Activated CD8-positive, alpha-beta memory T cell treated with anti-CD3 and anti-CD28 coated beads for 1 hour (primary cell): ENCODE data around the gene GMDS.

ENCODE experiments used
- DNase-seq, 2 donors: peaks; one replicate each; pipeline ENCODE4 v3.0.0-alpha.2; 2020; ENCODE audit warnings: low read depth in 1 of 2; ENCODE audit errors: extremely low read depth in 1 of 2

The GMDS gene

GRCh38 chr6:1817033-1817761 lies 428.2 kb downstream of the GMDS start:
- DNase-seq, result no peak

DNA sequence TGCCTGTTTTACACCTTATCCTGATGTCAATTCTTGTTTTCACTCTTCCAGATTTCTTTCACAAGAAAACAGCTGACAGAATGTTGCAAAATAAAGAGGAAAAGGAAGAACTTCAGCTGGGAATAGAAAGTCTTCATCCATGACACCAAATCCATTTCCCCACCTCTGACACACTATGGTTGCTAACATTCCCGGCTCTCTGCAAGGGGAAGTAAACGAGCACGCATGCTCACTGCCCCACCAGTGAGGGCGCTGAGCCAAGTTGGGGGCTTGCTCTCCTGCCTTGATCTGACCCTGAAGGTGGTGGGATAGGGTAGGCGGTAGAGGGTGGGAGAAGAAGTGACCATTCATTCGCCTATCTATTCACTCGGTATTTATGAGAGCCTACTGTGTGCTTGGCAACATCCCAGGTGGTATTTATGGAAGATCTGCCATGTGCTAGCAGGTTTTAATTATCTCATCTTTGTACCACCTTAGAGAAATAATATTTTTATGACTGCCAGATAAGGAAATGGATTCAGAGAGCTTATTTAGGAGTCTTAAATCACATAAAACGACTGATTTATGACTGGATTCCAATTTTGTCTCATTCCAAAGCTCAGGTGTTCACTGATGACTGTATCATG lies 429.5 kb downstream of the GMDS start:
- DNase-seq, result no peak

GRCh38 chr6:1814279-1814678 lies 431.1 kb downstream of the GMDS start:
- DNase-seq, result no peak

DNA sequence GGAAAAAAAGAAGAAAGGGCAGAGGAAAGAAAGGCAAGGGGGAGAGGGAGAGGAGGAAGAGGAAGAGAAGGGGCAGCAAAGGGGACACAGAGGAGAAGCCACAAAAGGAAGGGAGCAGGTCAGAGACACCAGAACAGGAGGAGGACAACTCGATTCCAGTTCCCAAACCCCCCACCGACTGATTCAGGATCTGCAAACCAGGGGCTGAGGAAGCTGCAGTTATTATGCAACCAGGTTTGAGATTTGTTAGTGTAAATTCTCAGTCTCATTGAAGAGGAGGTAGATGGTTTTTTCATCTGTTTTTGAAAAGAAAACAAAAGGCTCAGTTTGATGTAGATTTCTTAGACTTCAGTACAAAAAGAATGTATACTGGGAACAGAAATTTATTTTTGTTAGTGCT lies 432.9 kb downstream of the GMDS start:
- no peak for DNase-seq

DNA sequence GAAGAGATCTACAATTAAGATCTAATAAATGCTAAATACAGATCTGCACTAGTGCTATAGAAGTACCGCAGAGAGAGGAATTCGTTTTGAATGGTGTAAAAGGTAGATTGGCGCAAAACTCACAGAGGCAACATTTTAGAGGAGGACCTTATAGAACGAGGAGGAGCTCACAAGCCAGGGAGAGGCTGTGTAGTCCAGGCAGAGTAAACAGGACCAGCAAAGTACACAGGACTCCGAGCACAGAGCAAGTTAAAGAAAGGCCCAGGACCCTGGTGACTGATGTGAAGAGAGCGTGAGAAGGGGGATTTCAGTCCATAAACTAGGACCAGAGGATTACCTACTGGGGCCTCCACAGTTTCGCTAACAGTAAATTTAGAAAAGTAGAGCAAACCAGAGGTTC lies 433.4 kb downstream of the GMDS start:
- no peak for DNase-seq

DNA sequence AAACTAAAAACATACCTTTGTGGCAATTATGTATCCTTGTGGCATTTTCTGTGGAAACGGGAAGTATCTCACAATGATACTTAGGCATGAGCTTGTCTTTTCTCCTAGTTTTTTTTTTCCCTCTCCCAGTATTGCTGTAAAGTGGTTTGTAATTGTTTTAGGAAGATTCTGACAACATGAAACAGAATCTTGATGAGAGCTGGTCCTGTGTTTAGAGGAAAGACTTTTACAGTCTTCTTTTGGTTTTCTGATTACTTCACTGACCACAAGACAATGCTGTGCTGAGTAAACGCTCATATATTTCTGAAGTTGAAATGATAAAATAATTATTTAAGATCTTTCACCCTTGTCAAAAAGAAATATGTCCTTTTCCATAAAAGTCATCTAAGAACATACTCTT lies 434.5 kb downstream of the GMDS start:
- no peak for DNase-seq

DNA sequence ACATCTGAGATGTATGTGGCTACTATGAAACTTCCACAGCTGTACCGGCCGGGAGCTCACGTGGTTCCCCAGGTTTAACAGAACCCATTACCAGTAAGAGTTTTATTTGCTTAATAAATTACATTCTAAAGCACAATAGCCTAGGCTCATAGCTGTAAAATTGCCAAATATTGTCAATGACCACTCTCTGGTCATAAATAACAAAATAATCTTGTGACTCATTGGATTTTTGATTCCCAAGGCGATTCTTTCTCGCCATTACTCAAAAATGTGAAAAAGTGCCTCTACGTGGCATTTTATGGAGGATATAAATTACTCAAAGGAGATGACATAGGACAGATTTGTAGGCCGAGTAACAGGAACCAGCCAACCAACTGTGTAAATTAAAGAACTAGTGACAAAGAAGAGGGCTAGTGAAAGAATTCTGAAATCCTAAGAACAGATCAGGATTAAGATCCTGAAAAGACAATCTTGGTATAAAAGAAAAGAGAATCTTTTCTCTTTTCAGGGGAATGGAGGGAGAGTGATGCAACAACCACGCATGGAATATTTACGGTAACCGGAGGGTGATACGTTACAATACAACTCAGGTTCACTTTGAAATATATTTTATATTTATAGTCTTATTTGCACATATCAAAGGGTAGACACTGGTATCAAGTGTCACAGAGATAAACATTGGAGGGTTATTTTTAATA lies 436.0 kb downstream of the GMDS start:
- DNase-seq, result no peak

- DNase-seq, result no peak
Measured at GRCh38 chr6:1806935-1807334, 438.5 kb downstream of the GMDS start.

DNA sequence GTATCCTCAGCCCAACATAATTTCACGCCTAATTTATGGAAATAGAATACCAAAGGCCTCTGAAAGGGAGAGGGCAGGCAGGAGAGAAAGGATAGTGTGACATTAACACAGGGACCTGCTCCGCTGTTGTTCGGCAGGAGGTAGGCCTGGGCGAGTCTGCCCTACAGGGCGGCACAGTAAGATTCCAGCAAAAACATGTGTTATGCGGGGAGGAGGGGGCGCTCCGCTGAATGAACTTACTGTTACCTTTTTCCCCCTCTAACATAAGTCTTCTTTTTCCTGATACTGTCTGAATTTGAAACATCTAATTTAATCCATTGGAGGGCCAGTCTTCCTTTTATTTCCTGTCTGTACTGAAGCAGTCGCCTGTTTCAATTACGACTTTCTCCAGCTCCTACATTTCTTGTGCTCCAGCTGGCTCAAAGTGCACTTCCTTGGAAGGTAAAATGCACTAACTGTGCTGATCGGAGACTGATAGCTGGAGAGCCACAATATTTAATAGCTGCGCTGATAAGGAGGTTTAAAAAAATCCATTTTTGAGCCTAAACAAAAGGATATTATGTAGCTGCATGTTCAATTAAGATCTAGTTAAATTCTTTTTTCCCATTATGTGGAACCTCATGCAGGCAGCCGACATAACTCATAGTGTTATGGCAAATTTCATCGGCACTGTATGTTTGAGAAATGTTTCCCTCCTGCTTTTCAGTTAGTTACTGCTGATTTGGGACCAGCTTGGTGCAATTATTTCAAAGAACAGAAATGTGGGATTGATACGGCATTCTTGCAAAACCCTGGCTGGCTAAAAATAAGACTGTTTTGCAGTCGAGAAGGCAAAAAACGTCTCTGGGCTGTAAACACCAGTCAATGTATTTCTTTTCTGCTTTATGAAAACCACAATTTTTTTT lies 442.7 kb downstream of the GMDS start:
- DNase-seq, result no peak

DNA sequence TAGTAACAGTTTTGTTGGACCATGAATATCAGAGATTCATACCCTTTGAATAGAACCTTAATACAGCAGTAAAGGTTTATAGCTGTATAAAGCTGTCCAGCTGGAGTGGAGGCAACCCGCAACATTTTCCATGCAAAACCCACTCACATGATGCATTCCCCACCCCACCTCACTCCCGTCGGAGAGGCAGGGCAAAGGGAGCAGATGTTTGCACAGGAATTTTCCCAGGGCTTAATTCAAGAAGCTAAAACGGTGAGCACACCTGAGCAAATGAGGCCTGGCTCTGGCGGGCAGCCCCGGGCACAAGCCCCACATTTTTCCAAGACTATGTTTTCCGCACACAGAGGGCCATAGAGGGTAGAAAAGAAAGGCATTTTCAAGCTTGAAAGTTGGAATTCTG lies 444.0 kb downstream of the GMDS start:
- DNase-seq, result no peak

DNA sequence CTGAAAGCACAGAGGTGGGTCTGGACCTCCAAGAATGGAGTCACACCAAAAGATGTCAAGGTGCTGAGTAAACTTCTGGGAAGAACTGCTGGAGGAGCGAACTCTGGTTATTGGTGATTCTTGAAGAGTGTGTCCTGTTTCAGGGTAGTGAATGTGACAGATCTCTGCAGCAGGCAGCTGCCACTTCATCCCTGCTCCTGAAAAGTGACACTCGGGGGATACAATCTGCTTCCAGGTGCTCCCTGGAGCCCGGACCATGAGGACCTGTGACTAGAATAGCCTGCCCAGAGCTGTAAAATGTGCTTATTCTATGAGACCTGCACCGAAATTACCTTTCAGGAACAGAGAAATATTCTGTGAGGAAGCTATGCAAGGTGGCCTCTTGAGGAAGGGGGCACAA lies 444.6 kb downstream of the GMDS start:
- DNase-seq, result no peak

GRCh38 chr6:1798965-1799325 lies 446.5 kb downstream of the GMDS start:
- DNase-seq, result no peak

GRCh38 chr6:1798303-1798964 lies 447.0 kb downstream of the GMDS start:
- DNase-seq, result no peak

- DNase-seq, result no peak
Measured at GRCh38 chr6:1797801-1798200, 447.6 kb downstream of the GMDS start.

GRCh38 chr6:1796706-1797529 lies 448.5 kb downstream of the GMDS start:
- DNase-seq, result no peak

DNA sequence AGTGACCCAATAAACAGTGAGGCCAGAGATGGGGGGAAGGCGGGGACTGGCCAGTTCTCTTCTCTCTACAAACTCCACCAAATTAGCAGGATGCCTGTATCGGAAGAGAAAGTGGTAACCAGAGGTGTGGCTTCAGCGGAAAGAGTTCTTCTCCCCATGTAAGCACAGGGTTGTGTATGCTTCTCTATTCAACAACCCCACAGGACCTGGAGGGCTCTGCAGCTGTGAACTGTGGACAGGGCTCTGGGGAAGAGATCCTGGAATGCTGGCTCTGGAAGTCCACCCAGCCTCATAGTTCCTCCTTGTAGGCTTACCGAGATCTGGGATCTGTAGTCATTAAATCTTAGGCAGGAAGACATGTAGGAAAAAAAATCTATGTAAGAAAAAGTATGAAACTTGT lies 449.5 kb downstream of the GMDS start:
- no peak for DNase-seq

DNA sequence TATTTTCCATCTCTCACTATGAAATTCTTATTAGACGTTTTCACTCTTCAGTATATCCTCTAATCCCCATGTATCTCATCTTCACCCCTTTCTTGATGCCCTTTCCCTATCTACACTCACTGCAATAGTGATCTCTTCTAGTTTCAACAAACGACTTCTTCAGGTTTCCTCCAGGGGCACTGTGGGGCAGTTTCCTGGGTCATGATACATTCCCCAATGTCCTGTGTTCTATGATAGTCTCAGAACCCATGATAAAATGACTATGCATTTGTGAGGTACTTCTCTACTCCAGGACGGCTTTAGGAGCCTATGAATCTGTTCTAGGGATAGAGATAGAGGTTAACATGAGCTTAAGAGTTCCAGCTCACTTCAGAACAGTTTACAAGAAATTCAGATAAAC lies 452.4 kb downstream of the GMDS start:
- DNase-seq, result no peak

DNA sequence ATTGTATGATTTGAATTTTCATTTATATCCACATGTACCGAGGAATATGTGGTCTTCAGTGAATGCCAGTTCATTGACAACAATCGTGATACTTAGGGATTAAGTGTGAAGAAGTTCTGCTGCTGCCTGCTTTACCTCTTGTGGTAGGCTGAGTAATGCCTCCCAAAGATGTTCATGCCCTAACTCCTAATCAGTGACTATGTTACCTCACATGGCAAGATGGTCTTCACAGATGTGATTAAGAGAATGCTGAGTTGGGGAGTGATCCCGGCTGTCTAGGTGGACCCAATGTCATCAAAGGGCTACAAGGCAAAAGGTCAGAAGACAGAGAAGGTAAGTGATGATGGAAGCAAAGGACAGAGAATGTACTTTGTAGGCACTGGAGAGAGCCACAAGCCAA lies 454.7 kb downstream of the GMDS start:
- no peak for DNase-seq

GRCh38 chr6:1789092-1789491 lies 456.3 kb downstream of the GMDS start:
- DNase-seq, result no peak

DNA sequence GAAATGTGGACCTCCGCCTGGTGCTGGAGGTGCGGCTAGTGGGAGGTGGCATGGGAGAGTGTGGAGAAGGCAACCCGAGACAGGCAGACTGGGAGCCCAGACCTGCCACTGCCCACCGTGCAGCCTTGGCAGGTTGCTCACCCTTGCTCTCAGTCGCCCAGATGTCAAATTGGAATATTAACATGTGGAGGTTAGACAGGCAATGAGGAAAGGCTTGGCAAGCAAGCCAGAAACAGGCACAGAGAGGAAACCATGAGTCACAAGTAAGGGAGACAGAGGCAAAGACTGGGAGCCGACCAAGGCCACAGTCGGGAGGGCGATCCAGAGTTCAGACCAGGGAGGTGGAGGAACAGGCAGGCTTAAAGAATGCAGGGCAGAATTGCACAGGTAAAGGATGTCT lies 457.5 kb downstream of the GMDS start:
- DNase-seq, result no peak
